Endothelial cell of umbilical vein (primary cell): ENCODE data around the gene AUTS2. TPM values are rescaled to one million over a fixed set of nuclear protein-coding genes. Genes with fewer than 3 reads are reported as not detected.

Source experiments
- BruUV-seq: library from RNA; stranded (reverse); fragments of 400-500 nt; replicated peaks from 2 replicates; lab custom pipeline; 2021; lab: Mats Ljungman, UMichigan
- CTCF ChIA-PET: fragments of 300-600, 350-600 bp; sonication (Branson Sonifier 250); formaldehyde crosslinking; loops from one replicate; lab custom pipeline; 2021; ENCODE audit warnings: antibody characterized with exemption, inconsistent platforms; lab: Charles Lee
- POLR2A ChIA-PET: fragments of 300-600, 350-600 bp; sonication (Branson Sonifier 250); formaldehyde crosslinking; loops from one replicate; lab custom pipeline; 2021; ENCODE audit warnings: antibody characterized with exemption, inconsistent platforms; lab: Charles Lee
- DNase-seq: peaks from one replicate; pipeline ENCODE4 v3.0.0-alpha.2; 2011; ENCODE audit warnings: low read depth, low spot score
- FAIRE-seq: peaks from 2 replicates; lab custom pipeline; 2011; peaks lifted over from hg19 to GRCh38; lab: Jason Lieb, UNC
- H2AFZ ChIP-seq: 2 replicates; pipeline ENCODE4 v1.6.0; 2012; ENCODE audit warnings: low read depth, low read length, control low read depth, inconsistent platforms
- H3K27ac ChIP-seq: 2 replicates; pipeline ENCODE4 v1.5.1; 2011; ENCODE audit warnings: low read depth, mild to moderate bottlenecking, control low read depth, low read length, moderate library complexity; ENCODE audit not compliant: insufficient read depth
- H3K27me3 ChIP-seq, 2 experiments: 2 replicates each; pipeline versions ENCODE4 v1.6.0 to v1.6.1; 2011; ENCODE audit warnings: low read length in 2 of 2, mixed read lengths in 1 of 2; ENCODE audit not compliant: control insufficient read depth in 2 of 2, insufficient read depth in 2 of 2
- H3K36me3 ChIP-seq, 2 experiments: 2 replicates in 1 of 2; 3 replicates in 1 of 2; pipeline ENCODE4 v1.5.1; 2011; ENCODE audit warnings: low read length in 2 of 2, mild to moderate bottlenecking in 1 of 2, moderate library complexity in 1 of 2; ENCODE audit not compliant: control insufficient read depth in 2 of 2, insufficient read depth in 2 of 2; ENCODE audit errors: extremely low read depth in 1 of 2
- H3K4me1 ChIP-seq: 3 replicates; pipeline ENCODE4 v1.5.1; 2011; ENCODE audit warnings: mild to moderate bottlenecking, low read length; ENCODE audit not compliant: control insufficient read depth, insufficient read depth; ENCODE audit errors: extremely low read depth
- H3K4me2 ChIP-seq: 2 replicates; pipeline ENCODE4 v1.6.1; 2011; ENCODE audit warnings: low read length, control low read depth, mixed read lengths; ENCODE audit not compliant: insufficient read depth
- H3K4me3 ChIP-seq, 3 experiments: fragments of 200-600 bp in 1 of 3; sonication (generic), shearing (Covaris generic) in 1 of 3; replicated peaks in 1 of 3; 2 replicates each; pipeline ENCODE4 v1.5.1; 2011 to 2016; ENCODE audit warnings: control low read depth in 3 of 3, low read length in 3 of 3, mild to moderate bottlenecking in 2 of 3, inconsistent platforms in 1 of 3, low read depth in 1 of 3, moderate library complexity in 1 of 3; ENCODE audit not compliant: insufficient read depth in 1 of 3
- H3K79me2 ChIP-seq: 2 replicates; pipeline ENCODE4 v1.6.0; 2012; ENCODE audit warnings: low read length, inconsistent platforms; ENCODE audit not compliant: control insufficient read depth, insufficient read depth
- H3K9ac ChIP-seq: replicated peaks from 2 replicates; pipeline ENCODE3; 2011; ENCODE audit warnings: low read length, control low read depth; ENCODE audit not compliant: insufficient read depth; ENCODE audit errors: extremely low read depth
- H3K9me1 ChIP-seq: replicated peaks from 3 replicates; pipeline ENCODE4 v1.6.0; 2011; ENCODE audit warnings: mild to moderate bottlenecking, low read length; ENCODE audit not compliant: control insufficient read depth, insufficient read depth; ENCODE audit errors: extremely low read depth
- H3K9me3 ChIP-seq: replicated peaks from 2 replicates; pipeline ENCODE4 v1.5.1; 2012; ENCODE audit warnings: low read length, inconsistent platforms; ENCODE audit not compliant: control insufficient read depth, insufficient read depth
- H4K20me1 ChIP-seq: replicated peaks from 2 replicates; pipeline ENCODE3; 2011; ENCODE audit warnings: mild to moderate bottlenecking, low read length; ENCODE audit not compliant: control insufficient read depth, insufficient read depth; ENCODE audit errors: extremely low read depth
- CTCF ChIP-seq, 2 donors: IDR thresholded peaks; 1 replicate in 1 of 2; 2 replicates in 1 of 2; pipeline ENCODE4 v1.5.1; 2011; ENCODE audit warnings: low read length in 2 of 2, mild to moderate bottlenecking in 2 of 2, moderate library complexity in 2 of 2, control low read depth in 1 of 2, inconsistent platforms in 1 of 2, low read depth in 1 of 2; ENCODE audit not compliant: insufficient read depth in 1 of 2; ENCODE audit errors: extremely low read depth in 1 of 2
- EZH2 ChIP-seq: IDR thresholded peaks from 2 replicates; pipeline ENCODE4 v1.6.1; 2012; ENCODE audit warnings: borderline replicate concordance, low read depth, mild to moderate bottlenecking, moderate library complexity, low read length, inconsistent platforms; ENCODE audit not compliant: severe bottlenecking
- GATA2 ChIP-seq: IDR thresholded peaks from 2 replicates; pipeline ENCODE4 v1.7.0; 2011; ENCODE audit warnings: low read depth, mild to moderate bottlenecking, moderate library complexity, mixed read lengths, low read length; ENCODE audit not compliant: insufficient read length, insufficient read depth
- JUN ChIP-seq: IDR thresholded peaks from 2 replicates; pipeline ENCODE4 v1.6.1; 2011; ENCODE audit warnings: borderline replicate concordance, low read depth; ENCODE audit not compliant: insufficient read length, insufficient read depth
- MYC ChIP-seq: IDR thresholded peaks from one replicate; pipeline ENCODE4 v1.6.1; 2011; ENCODE audit warnings: mild to moderate bottlenecking, low read depth, low read length
- POLR2A ChIP-seq: IDR thresholded peaks from 2 replicates; pipeline ENCODE4 v1.6.1; 2012; ENCODE audit warnings: low read depth, mild to moderate bottlenecking, control low read depth, low read length
- POLR2AphosphoS5 ChIP-seq: IDR thresholded peaks from 2 replicates; pipeline ENCODE4 v1.6.1; 2012; ENCODE audit warnings: low read depth, mild to moderate bottlenecking, control low read depth, low read length, moderate library complexity; ENCODE audit not compliant: insufficient read depth
- dilution Hi-C: fragments of 300-500 bp; cut with MboI; formaldehyde crosslinking; loops from one replicate; pipeline ENCODE4 v1.15.0; 2019; ENCODE audit warnings: low sequenced_read_pairs; ENCODE audit not compliant: extremely low pct_ligation_motif_present
- intact Hi-C: fragments of 100-400 bp; cut with micrococcal nuclease; formaldehyde crosslinking; loops from one replicate; pipeline ENCODE4 v1.10.0; 2022
- polyA plus RNA-seq, 4 experiments: library from polyadenylated mRNA; depleted of rRNA in 3 of 4; stranded (reverse) in 3 of 4; unstranded in 1 of 4; fragments of >200 nt; gene quantifications; 2 replicates each; pipeline versions ENCODE4 v1.2.1 to v1.2.3, GENCODE V29; 2011 to 2012; ENCODE audit warnings: missing spikeins in 1 of 4
- total RNA-seq: library from RNA; stranded (reverse); gene quantifications from 2 replicates; pipeline ENCODE4 v1.2.3, GENCODE V29; 2021
- TF ChIP-seq, protein P1 (sequence below): IDR thresholded peaks from 2 replicates; pipeline ENCODE4 v1.6.1; 2011; ENCODE audit not compliant: insufficient read depth, insufficient read length

The AUTS2 gene
- total and polyA plus RNA-seq, 2 donors (not counting 3 experiments of a cell fraction or from before 2014, with no cell fraction given): 0.59 to 8.0 TPM

DNA sequence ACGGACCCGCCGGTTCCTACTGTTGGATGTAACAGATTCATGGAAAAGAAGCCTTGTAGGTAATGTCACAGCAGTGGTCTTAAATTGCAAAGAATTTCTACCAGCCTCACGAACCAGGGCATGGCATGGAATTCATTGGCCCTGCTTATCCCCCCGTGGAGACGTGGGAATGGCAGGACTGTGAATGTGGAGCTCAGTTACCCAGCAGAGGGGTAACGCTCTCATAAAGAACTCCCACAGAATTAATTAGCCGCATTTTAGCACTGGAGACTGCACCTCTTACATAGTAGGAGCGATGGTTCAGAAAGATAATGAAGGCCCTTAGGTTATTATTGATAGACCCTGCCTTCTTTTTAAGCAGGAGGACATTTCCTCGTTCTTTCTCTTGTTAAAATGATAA is 715.4 kb downstream of the AUTS2 start:
- Histone ChIP-seq H3K9ac (no peak overlapping the region), H3K79me2 (no peaks in the 10 kb centered on the region), H3K9me1 (no peaks in the 10 kb centered on the region), H3K4me3 (no peak overlapping the region), H3K9me3 (no peaks in the 10 kb centered on the region), H2AFZ (no peak overlapping the region), H3K36me3 (no peaks in the 10 kb centered on the region), H3K27ac (no peak overlapping the region), H3K4me2 (no peak overlapping the region), H4K20me1 (no peaks in the 10 kb centered on the region), H3K27me3 (no peaks in the 10 kb centered on the region), H3K4me1 (no peaks in the 10 kb centered on the region)
- DNase-seq: no peak
- dilution Hi-C loops (no loop called here), intact Hi-C loops (no loop called here)
- no peak for FAIRE-seq
- CTCF ChIA-PET: no interaction called here
- no TSS peak for BruUV-seq
- TF ChIP-seq POLR2AphosphoS5 (no peak), POLR2A (no peak), EZH2 (no peak), CTCF (IDR thresholded peaks at IDR 0.05; ENCODE audit: extremely low read depth in 1 of 2, insufficient read depth in 1 of 2, low read depth in 1 of 2, low read length in 2 of 2) (no peak), MYC (no peak), GATA2 (no peak), JUN (no peak)
- TF ChIP-seq, protein P1, sequence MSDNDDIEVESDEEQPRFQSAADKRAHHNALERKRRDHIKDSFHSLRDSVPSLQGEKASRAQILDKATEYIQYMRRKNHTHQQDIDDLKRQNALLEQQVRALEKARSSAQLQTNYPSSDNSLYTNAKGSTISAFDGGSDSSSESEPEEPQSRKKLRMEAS: no peak
- POLR2A ChIA-PET: no interaction called here
